Thoracic aorta (tissue), 2 donors: ENCODE data around the gene SMIM20. TPM values are rescaled to one million over a fixed set of nuclear protein-coding genes. Genes with fewer than 3 reads are reported as not detected.
"Not testable (repeated sequence)": the region's sequence is repeated elsewhere in the genome, so short reads cannot be mapped to it uniquely, and the experiment has no call there.

Source experiments
- ATAC-seq: fragments of 150-250 bp; one replicate; pipeline ENCODE4 v1.8.0; 2017; ENCODE audit warnings: low read depth; ENCODE audit not compliant: insufficient number of reproducible peaks, low FRiP score
- DNase-seq: peaks from one replicate; pipeline ENCODE4 v3.0.0-alpha.2; 2020; ENCODE audit warnings: low spot score
- H3K27ac ChIP-seq, 2 donors: fragments of 200-600 bp; sonication (generic); 1 replicate in 1 of 2; 2 replicates in 1 of 2; pipeline ENCODE4 v1.5.1; 2016; ENCODE audit warnings: mild to moderate bottlenecking in 2 of 2, moderate library complexity in 2 of 2
- H3K27me3 ChIP-seq: fragments of 200-600 bp; sonication (generic); replicated peaks from 2 replicates; pipeline ENCODE4 v1.6.0; 2016; ENCODE audit warnings: mild to moderate bottlenecking; ENCODE audit not compliant: insufficient read depth
- H3K36me3 ChIP-seq: fragments of 200-600 bp; sonication (generic); one replicate; pipeline ENCODE4 v1.5.1; 2016
- H3K4me1 ChIP-seq, 2 donors: fragments of 200-600 bp; sonication (generic); 1 replicate in 1 of 2; 2 replicates in 1 of 2; pipeline versions ENCODE4 v1.5.1 to v1.6.0; 2016; ENCODE audit warnings: low read depth in 2 of 2, mild to moderate bottlenecking in 1 of 2; ENCODE audit not compliant: control insufficient read depth in 1 of 2
- H3K4me3 ChIP-seq: fragments of 200-600 bp; sonication (generic); 2 replicates; pipeline ENCODE4 v1.5.1; 2016; ENCODE audit warnings: mild to moderate bottlenecking
- H3K9me3 ChIP-seq: fragments of 200-600 bp; sonication (generic); 2 replicates; pipeline ENCODE4 v1.5.1; 2016
- CTCF ChIP-seq: fragments of 200-600 bp; sonication (generic); IDR thresholded peaks from one replicate; pipeline ENCODE4 v1.5.1; 2019; ENCODE audit warnings: antibody characterized with exemption
- total RNA-seq, 2 donors: library from RNA; depleted of rRNA; stranded (reverse); fragments of >200 nt; gene quantifications; one replicate each; pipeline versions ENCODE4 v1.1.0 to v1.2.3, GENCODE V29; 2016

Gene SMIM20
- 10 to 100 TPM; 20.1 to 21.3 TPM for total RNA-seq

DNA sequence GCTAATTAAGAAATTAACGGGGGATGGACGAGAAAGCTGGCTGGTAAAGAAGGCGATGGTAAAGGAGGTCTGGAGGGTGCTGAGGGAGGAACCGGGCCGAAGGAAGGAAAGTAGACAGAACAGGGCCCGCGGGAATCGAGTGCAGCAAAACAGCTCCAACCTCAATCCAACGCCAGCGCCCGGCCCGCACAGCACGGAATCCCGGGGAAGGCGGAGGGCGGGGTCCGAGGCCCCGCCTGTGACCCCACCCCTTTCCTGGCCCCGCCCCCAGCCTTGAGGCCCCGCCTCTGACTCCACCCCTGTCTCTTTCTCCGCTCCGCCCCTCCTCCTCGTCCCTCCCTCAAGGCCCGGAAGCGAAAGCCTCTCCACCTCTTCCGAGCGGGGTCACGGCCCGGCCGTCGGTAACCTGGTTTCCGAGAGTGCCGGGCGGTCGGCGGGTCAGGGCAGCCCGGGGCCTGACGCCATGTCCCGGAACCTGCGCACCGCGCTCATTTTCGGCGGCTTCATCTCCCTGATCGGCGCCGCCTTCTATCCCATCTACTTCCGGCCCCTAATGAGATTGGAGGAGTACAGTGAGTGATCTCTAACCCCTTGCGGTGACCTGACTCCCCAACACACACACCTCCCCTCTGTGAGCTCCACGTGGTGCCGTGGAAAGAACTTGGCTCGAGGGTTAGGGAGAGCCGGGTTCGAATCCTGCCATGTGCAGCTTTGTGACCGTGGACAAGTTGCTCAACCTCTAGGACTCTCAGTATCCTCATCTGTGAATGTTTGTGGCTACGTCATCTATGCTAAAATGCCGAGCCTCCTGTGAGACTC is at the start of gene SMIM20:
SMIM20 (plus strand) TSS at position 370 of the 819 bp plus-strand sequence; CDS start at position 464, 94 bp downstream.
- H3K27me3 ChIP-seq, result no peaks in the 10 kb centered on the region
- DNase-seq (peak; percentile 59), ATAC-seq (peak; percentile 95)
- H3K9me3 ChIP-seq, result no peaks in the 10 kb centered on the region
- H3K4me3 ChIP-seq, result peak within 1 kb of the TSS; percentile 73
- H3K27ac ChIP-seq, result peak within 1 kb of the TSS; percentile 72 to 79
- no peak for TF ChIP-seq CTCF
- H3K36me3 ChIP-seq, result no peaks in the 10 kb centered on the region
- H3K4me1 ChIP-seq, result peaks cover 7 to 16% of the 10 kb centered on the region in 2 donors

DNA sequence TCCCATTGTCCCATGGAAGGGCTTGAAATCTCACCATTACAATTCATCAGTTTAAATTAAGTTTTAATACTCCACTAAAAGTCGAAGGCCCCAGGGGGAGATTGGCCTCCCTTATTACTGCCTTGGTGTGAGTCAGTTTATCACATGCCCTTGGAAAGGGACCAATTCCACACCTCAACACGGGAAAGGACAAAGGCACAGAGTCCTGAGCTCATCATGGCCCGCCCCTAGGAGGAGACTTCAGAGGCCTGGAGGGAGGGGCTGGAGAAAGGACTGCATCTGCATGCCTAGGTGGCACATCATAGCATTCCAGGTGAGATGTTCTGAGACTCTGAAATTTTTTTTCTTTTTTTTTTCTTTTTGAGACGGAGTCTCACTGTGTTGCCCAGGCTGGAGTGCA is 48.4 kb upstream of the SMIM20 start:
- no peaks in the 10 kb centered on the region for H3K27me3 ChIP-seq
- no peak for ATAC-seq
- H3K27ac ChIP-seq, result no peak overlapping the region
- H3K36me3 ChIP-seq, result no peaks in the 10 kb centered on the region
- TF ChIP-seq CTCF, result no peak
- no peak for DNase-seq
- peaks cover 7 to 14% of the 10 kb centered on the region in 2 donors for H3K4me1 ChIP-seq
- H3K9me3 ChIP-seq, result no peaks in the 10 kb centered on the region
- H3K4me3 ChIP-seq, result no peak overlapping the region

GRCh38 chr4:25866401-25866800 is 47.6 kb upstream of the SMIM20 start:
- H3K36me3 ChIP-seq, DNase-seq, H3K27ac ChIP-seq, ATAC-seq, H3K9me3 ChIP-seq, H3K27me3 ChIP-seq, H3K4me3 ChIP-seq: not testable (repeated sequence)
- H3K4me1 ChIP-seq, result peaks cover 5 to 11% of the 10 kb centered on the region in 2 donors

- TF ChIP-seq CTCF, result no peak
- ATAC-seq (no peak), DNase-seq (no peak)
- no peaks in the 10 kb centered on the region for H3K27me3 ChIP-seq
- no peak overlapping the region for H3K27ac ChIP-seq
- H3K4me3 ChIP-seq, result no peak overlapping the region
- no peaks in the 10 kb centered on the region for H3K36me3 ChIP-seq
- no peaks in the 10 kb centered on the region for H3K4me1 ChIP-seq
- H3K9me3 ChIP-seq, result no peaks in the 10 kb centered on the region
These were observed 46.2 kb upstream of the SMIM20 start for GRCh38 chr4:25867781-25868294.

GRCh38 chr4:25870081-25870480 is 43.9 kb upstream of the SMIM20 start:
- ATAC-seq (no peak), DNase-seq (no peak)
- Histone ChIP-seq H3K27me3 (no peaks in the 10 kb centered on the region), H3K4me3 (no peak overlapping the region), H3K27ac (no peak overlapping the region), H3K36me3 (no peaks in the 10 kb centered on the region), H3K9me3 (no peaks in the 10 kb centered on the region), H3K4me1 (no peaks in the 10 kb centered on the region)
- TF ChIP-seq CTCF, result no peak
